Thoracic aorta (tissue), 2 donors: Measurements from ENCODE around the gene IRS1. TPM values are rescaled to one million over a fixed set of nuclear protein-coding genes. Genes with fewer than 3 reads are reported as not detected.

Source experiments
- ATAC-seq: fragments of 150-250 bp; one replicate; pipeline ENCODE4 v1.8.0; 2017; ENCODE audit warnings: low read depth; ENCODE audit not compliant: insufficient number of reproducible peaks, low FRiP score
- DNase-seq: peaks from one replicate; pipeline ENCODE4 v3.0.0-alpha.2; 2020; ENCODE audit warnings: low spot score
- H3K27ac ChIP-seq, 2 donors: fragments of 200-600 bp; sonication (generic); 1 replicate in 1 of 2; 2 replicates in 1 of 2; pipeline ENCODE4 v1.5.1; 2016; ENCODE audit warnings: mild to moderate bottlenecking in 2 of 2, moderate library complexity in 2 of 2
- H3K27me3 ChIP-seq: fragments of 200-600 bp; sonication (generic); replicated peaks from 2 replicates; pipeline ENCODE4 v1.6.0; 2016; ENCODE audit warnings: mild to moderate bottlenecking; ENCODE audit not compliant: insufficient read depth
- H3K36me3 ChIP-seq: fragments of 200-600 bp; sonication (generic); one replicate; pipeline ENCODE4 v1.5.1; 2016
- H3K4me1 ChIP-seq, 2 donors: fragments of 200-600 bp; sonication (generic); 1 replicate in 1 of 2; 2 replicates in 1 of 2; pipeline versions ENCODE4 v1.5.1 to v1.6.0; 2016; ENCODE audit warnings: low read depth in 2 of 2, mild to moderate bottlenecking in 1 of 2; ENCODE audit not compliant: control insufficient read depth in 1 of 2
- H3K4me3 ChIP-seq: fragments of 200-600 bp; sonication (generic); 2 replicates; pipeline ENCODE4 v1.5.1; 2016; ENCODE audit warnings: mild to moderate bottlenecking
- H3K9me3 ChIP-seq: fragments of 200-600 bp; sonication (generic); 2 replicates; pipeline ENCODE4 v1.5.1; 2016
- CTCF ChIP-seq: fragments of 200-600 bp; sonication (generic); IDR thresholded peaks from one replicate; pipeline ENCODE4 v1.5.1; 2019; ENCODE audit warnings: antibody characterized with exemption
- total RNA-seq, 2 donors: library from RNA; depleted of rRNA; stranded (reverse); fragments of >200 nt; gene quantifications; one replicate each; pipeline versions ENCODE4 v1.1.0 to v1.2.3, GENCODE V29; 2016

IRS1 gene
- total RNA-seq, 2 donors from 2014 or later, result 18.8 to 23.1 TPM

GRCh38 chr2:226728996-226729395 is 70.6 kb downstream of the IRS1 start:
- ATAC-seq, result no peak
- Histone ChIP-seq H3K4me3 (no peak overlapping the region), H3K36me3 (no peaks in the 10 kb centered on the region), H3K27me3 (no peaks in the 10 kb centered on the region), H3K27ac (no peak overlapping the region), H3K9me3 (no peaks in the 10 kb centered on the region), H3K4me1 (peaks cover 0 to 14% of the 10 kb centered on the region in 2 donors)
- no peak for DNase-seq
- no peak for TF ChIP-seq CTCF

- H3K9me3 ChIP-seq, result no peaks in the 10 kb centered on the region
- DNase-seq, result no peak
- H3K27ac ChIP-seq, result no peak overlapping the region
- no peak for ATAC-seq
- peaks cover 0 to 20% of the 10 kb centered on the region in 2 donors for H3K4me1 ChIP-seq
- TF ChIP-seq CTCF, result no peak
- no peaks in the 10 kb centered on the region for H3K27me3 ChIP-seq
- H3K4me3 ChIP-seq, result no peak overlapping the region
- H3K36me3 ChIP-seq, result no peaks in the 10 kb centered on the region
These were observed 72.4 kb downstream of the IRS1 start for GRCh38 chr2:226727251-226727650.

- no peaks in the 10 kb centered on the region for H3K36me3 ChIP-seq
- no peak for ATAC-seq
- TF ChIP-seq CTCF, result no peak
- H3K4me1 ChIP-seq, result peaks cover 0 to 20% of the 10 kb centered on the region in 2 donors
- H3K27ac ChIP-seq, result no peak overlapping the region
- H3K9me3 ChIP-seq, result no peaks in the 10 kb centered on the region
- H3K4me3 ChIP-seq, result no peak overlapping the region
- H3K27me3 ChIP-seq, result no peaks in the 10 kb centered on the region
- DNase-seq, result no peak
These were observed 73.1 kb downstream of the IRS1 start for GRCh38 chr2:226726546-226726945.

GRCh38 chr2:226725126-226725860 is 74.3 kb downstream of the IRS1 start:
- Histone ChIP-seq H3K36me3 (no peaks in the 10 kb centered on the region), H3K27ac (no peak overlapping the region), H3K4me3 (no peak overlapping the region), H3K4me1 (peaks cover 0 to 20% of the 10 kb centered on the region in 2 donors), H3K9me3 (no peaks in the 10 kb centered on the region), H3K27me3 (no peaks in the 10 kb centered on the region)
- ATAC-seq (no peak), DNase-seq (no peak)
- TF ChIP-seq CTCF, result no peak

GRCh38 chr2:226721541-226721940 is 78.1 kb downstream of the IRS1 start:
- ATAC-seq (no peak), DNase-seq (no peak)
- Histone ChIP-seq H3K4me1 (peaks cover 0 to 20% of the 10 kb centered on the region in 2 donors), H3K9me3 (no peaks in the 10 kb centered on the region), H3K36me3 (no peaks in the 10 kb centered on the region), H3K27me3 (no peaks in the 10 kb centered on the region), H3K27ac (no peak overlapping the region), H3K4me3 (no peak overlapping the region)
- no peak for TF ChIP-seq CTCF
